ENCODE data around the gene CCL7.
"Not testable (repeated sequence)": the region's sequence is repeated elsewhere in the genome, so short reads cannot be mapped to it uniquely, and the experiment has no call there.

The CCL7 gene

GRCh38 chr17:34269969-34270368 lies at the start of gene CCL7:
TSS of gene CCL7 (plus strand) at chr17:34270221. CDS start at chr17:34270291, 70 bp downstream.
- peak; percentile 66 for DNase-seq (ENCODE audit: low read depth)

- DNase-seq (ENCODE audit: low read depth) = no peak
Measured at GRCh38 chr17:34220752-34221395, 49.1 kb upstream of the CCL7 start.

GRCh38 chr17:34221411-34221810 lies 48.6 kb upstream of the CCL7 start:
- no peak for DNase-seq (ENCODE audit: low read depth)

- DNase-seq (ENCODE audit: low read depth) = no peak
Measured at GRCh38 chr17:34222722-34223497, 47.1 kb upstream of the CCL7 start.

GRCh38 chr17:34225046-34225445 lies 45.0 kb upstream of the CCL7 start:
- no peak for DNase-seq (ENCODE audit: low read depth)

- peak; percentile 85 for DNase-seq (ENCODE audit: low read depth)
Measured at GRCh38 chr17:34226011-34226743, 43.8 kb upstream of the CCL7 start.

GRCh38 chr17:34226744-34227034 lies 43.3 kb upstream of the CCL7 start:
- DNase-seq (ENCODE audit: low read depth) = no peak

- not testable (repeated sequence) for DNase-seq (ENCODE audit: low read depth)
Measured at GRCh38 chr17:34227293-34227692, 42.7 kb upstream of the CCL7 start.

- no peak for DNase-seq (ENCODE audit: low read depth)
Measured at GRCh38 chr17:34227707-34228106, 42.3 kb upstream of the CCL7 start.

- DNase-seq (ENCODE audit: low read depth) = no peak
Measured at GRCh38 chr17:34228781-34229180, 41.2 kb upstream of the CCL7 start.

GRCh38 chr17:34230342-34230741 lies 39.7 kb upstream of the CCL7 start:
- DNase-seq (ENCODE audit: low read depth) = no peak

GRCh38 chr17:34234616-34235015 lies 35.4 kb upstream of the CCL7 start:
- DNase-seq (ENCODE audit: low read depth) = no peak

- DNase-seq (ENCODE audit: low read depth) = peak; percentile 72
Measured at GRCh38 chr17:34235389-34236028, 34.5 kb upstream of the CCL7 start.

GRCh38 chr17:34236281-34236892 lies 33.6 kb upstream of the CCL7 start:
- DNase-seq (ENCODE audit: low read depth) = no peak

- no peak for DNase-seq (ENCODE audit: low read depth)
Measured at GRCh38 chr17:34237458-34237857, 32.6 kb upstream of the CCL7 start.

- DNase-seq (ENCODE audit: low read depth) = peak; percentile 62
Measured at GRCh38 chr17:34241062-34241461, 29.0 kb upstream of the CCL7 start.

- no peak for DNase-seq (ENCODE audit: low read depth)
Measured at GRCh38 chr17:34242587-34243363, 27.2 kb upstream of the CCL7 start.

GRCh38 chr17:34243364-34244320 lies 26.4 kb upstream of the CCL7 start:
- no peak for DNase-seq (ENCODE audit: low read depth)

- DNase-seq (ENCODE audit: low read depth) = no peak
Measured at GRCh38 chr17:34245351-34245905, 24.6 kb upstream of the CCL7 start.

GRCh38 chr17:34246446-34246845 lies 23.6 kb upstream of the CCL7 start:
- DNase-seq (ENCODE audit: low read depth) = no peak

Measured in EH (cell line).